ENCODE data around the gene TRMT1.
A peak's percentile ranks its signal among the peaks of the same experiment; 100 is the strongest.

The TRMT1 gene

GRCh38 chr19:13055213-13056051, 61.1 kb downstream of the TRMT1 start:
- H3K27me3 ChIP-seq (ENCODE audit: control insufficient read depth in 2 of 2, insufficient read depth in 2 of 2, low read length in 2 of 2): no peaks in the 10 kb centered on the region
- H3K9ac ChIP-seq (ENCODE audit: low read depth in 1 of 2, low read length in 2 of 2): peak overlapping the region in 1 of 2 donors; percentile 53
- no peaks in the 10 kb centered on the region for H3K9me3 ChIP-seq (ENCODE audit: control insufficient read depth in 2 of 2, low read length in 2 of 2)
- no peaks in the 10 kb centered on the region for H3K36me3 ChIP-seq (ENCODE audit: control insufficient read depth in 2 of 2, insufficient read depth in 2 of 2, low read length in 2 of 2)
- H3K27ac ChIP-seq (ENCODE audit: low read depth in 2 of 2, low read length in 2 of 2): peak overlapping the region; percentile 77 to 87
- peak overlapping the region in 1 of 2 donors; percentile 2 for H3K4me3 ChIP-seq (ENCODE audit: low read length in 2 of 2)
- peaks cover 62 to 80% of the 10 kb centered on the region in 2 donors for H3K4me1 ChIP-seq (ENCODE audit: control insufficient read depth in 2 of 2, insufficient read depth in 2 of 2, low read length in 2 of 2)

All from mucosa of rectum (tissue), 2 donors.